GM19238 (cell line): ENCODE results near the gene CMTM8.

Source experiments
- DNase-seq: peaks from one replicate; pipeline ENCODE4 v3.0.0; 2011; ENCODE audit warnings: low spot score; ENCODE audit not compliant: insufficient read length

CMTM8 gene

DNA sequence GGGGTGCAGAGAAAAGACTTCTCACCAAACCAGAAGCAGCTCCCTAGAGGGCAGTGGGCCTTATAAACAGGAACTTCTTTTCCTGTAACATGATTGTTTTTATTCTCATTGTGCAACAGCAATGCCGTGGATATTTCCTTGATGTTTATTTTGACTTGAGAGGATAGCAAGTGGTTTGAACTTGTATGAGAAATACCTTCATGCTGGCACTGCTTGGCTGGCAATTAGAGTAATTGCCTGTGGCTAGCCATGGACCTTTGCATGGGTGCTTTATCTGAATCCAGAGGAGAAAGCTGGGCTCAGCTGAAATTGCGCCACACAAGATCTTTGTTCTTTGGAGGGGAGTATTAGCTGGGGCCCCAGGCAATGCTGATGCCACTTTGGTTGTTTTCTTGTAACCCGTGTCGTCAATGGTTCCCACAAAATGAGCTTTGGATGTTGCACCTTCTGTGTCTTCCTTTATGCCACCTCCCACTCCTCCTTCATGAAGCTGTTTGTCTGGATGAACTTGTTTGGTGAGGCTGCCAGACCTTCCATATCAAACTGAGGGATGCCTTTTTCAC lies 37.9 kb downstream of the CMTM8 start:
- no peak for DNase-seq

DNA sequence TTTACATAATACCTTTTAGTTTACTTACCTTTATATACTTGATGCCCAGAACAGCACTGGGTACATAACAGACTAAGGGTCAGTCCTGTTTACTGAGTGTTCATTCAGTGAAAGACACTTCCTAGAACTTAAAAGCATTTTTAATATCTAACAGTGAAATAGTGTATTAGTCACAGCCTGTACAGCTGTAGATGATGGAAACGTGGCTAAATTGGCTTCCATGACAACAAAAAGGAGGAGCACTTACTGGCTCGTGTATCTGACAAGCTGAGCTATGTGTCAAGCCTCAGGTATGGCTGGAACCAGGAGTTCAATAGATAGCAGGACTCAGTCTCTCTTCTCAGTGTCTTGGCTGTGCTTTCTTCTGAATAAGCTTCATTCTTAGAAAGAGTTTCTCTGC lies 40.2 kb downstream of the CMTM8 start:
- no peak for DNase-seq

DNA sequence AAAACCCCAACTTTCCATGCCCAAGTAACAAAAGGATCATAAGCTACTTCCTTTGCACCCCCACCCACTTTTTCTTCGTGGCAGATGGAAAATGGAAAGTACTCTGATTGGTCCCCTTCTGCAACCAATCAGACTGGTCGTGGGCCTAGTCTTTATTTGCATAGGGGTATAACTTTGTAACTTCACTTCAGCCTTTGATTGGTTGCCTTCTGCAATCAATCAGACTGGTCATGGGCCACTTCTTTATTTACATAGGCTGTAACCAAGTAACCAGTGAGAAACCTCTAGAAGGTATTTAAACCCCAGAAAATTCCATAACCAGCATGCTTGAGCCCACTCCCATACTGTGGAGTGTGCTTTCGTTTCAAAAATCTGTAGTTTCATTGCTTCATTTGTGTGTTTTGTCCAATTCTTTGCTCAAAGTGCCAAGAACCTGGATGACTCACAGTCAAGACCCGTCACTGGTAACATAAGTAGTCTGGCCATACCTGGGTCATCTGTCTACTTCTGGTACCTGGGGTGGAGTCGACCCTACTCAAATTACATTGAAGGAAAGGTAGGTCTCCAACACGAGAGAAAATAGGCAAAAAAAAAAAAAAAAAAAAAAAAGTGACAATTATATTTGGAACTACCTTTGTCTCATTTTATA lies 41.9 kb downstream of the CMTM8 start:
- no peak for DNase-seq

DNA sequence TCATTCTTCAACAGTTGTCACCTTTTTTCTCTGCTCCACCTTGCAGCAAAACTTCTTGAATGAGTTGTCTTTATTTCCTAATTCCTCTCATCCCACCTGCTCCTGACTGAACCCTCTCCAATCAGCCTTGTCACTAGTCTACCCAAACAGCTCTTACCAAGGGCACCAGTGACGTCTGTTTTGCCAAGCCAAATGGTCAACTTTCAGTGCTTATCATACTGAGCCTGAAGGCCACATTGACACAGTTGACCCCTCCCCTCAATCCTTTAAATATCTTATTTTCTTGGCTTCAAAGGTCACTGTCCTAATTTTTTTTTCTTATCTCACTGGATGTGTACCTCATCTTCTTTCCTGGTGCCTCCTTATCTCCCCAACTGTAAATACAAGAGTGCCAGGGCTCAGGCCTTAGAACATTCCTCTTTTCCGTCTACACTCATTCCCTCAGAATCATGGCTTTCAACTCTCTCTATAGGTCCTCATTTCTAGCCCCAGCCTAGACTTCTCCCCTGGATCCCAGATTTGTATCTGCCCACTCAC lies 43.2 kb downstream of the CMTM8 start:
- DNase-seq, result no peak

DNA sequence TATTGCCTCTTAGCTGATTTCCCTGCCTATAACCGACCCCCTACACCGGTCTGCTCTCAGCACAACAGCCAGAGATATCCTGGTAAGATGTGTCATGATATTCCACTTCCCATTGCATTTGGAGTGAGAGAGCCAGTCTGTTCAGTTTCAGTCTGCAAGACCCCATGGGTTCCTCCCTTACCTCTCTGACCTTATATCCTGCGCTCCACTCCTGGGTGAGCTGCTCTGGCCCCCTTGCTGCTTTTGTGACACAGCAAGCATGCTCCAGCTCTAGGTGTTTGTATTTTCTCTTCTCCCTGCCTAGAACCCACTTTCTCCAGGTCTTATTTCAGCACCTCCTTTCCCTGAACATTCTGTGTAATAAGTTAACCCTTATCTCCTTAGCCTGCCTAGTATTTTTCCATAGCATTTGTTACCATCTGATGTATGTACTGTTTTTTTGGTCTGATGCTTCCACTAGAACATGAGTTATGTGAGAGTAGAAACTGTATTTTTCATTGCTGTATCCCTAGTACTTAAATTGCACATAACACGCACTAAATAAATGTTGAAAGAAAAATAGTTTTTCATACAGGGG lies 44.2 kb downstream of the CMTM8 start:
- no peak for DNase-seq

DNA sequence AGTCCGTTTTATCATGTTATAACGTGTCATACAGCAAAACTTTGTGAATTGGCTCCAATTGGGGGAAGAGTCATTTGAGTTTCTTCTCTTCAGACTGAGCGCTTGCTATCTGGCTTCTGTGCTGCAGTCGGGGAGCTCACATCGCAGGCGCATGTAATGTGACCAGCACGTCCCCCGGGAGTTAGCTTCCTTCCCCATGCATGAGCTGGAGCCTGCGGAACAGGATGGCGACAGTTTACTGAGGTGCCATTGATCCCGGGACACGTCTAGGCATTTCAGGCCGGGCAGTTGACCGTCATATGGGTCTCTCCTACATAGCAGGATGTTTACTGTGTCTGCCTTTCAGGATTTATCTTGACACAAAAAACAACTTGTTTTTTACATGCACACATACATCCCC lies 44.8 kb downstream of the CMTM8 start:
- no peak for DNase-seq

DNA sequence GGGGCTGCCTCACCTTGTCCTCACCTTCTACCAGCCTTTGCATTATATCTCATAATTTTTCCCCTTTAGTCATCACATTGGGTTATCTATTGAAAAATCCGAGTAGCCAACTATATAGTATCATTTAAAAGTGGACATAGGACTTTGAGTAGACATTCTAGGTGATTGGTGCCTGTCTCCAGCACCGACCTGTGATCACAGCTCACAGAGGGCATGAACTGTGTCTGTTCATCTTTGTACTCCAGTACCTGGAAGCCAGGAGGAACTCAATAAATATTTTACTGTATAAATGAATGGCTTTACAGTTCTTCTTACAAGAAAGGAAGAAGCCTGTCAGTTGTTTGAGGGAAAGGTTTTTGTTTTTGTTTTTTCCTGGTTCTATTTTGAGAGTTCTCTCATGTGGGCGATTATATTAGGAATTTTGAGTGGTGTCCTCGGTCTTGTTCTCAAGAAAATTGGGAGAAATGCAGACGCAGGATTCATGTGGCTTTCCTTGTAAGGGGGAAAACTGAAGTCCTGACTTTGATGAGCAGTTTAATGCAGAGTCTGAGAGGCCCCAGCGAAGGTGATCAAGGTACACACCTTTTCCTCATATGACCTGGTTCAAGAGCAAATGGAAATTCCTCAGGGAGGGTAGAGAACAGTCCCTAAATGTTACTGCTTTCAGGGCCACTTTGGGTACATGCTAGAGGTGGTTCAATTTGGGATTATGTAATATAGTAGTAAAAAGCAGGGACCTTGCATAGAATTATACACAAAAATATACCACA lies 46.1 kb downstream of the CMTM8 start:
- no peak for DNase-seq

DNA sequence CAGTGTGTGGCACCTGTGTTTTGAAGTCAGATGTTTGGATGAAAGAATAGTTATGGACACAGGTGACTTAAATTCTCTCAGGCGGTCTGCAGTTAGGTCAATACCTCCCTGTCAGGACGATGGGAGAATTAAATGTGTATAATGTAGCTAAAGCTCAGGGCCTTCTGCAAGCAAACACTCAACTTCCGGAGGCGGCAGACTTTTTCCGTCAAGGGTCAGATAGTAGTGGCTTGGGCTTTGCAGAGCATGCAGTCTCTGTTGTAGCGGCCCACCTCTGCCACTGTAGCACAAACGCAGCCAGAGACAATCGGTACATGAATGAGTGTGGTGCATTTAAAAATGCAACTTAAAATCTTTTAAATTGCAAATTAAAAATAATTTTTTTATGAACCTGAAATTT lies 47.4 kb downstream of the CMTM8 start:
- no peak for DNase-seq

DNA sequence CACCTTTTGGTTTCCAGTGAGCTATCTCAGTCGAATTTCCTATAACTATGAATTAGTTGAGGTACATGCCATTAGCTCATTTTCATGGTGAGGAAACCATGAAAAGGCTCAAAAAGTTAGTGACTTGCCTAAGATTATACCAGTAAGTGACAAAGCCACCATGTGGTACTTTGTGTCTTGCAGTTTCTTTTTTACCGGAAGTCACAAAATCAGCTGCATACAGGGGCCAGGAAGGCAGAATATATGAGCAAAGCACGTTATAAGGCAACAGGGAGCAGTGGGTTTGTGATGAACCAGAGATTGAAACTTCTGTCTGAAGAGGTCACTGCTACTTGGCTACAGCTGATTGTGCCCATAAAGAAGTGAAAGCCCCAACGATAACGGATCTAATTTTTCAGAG lies 50.3 kb downstream of the CMTM8 start:
- no peak for DNase-seq

DNA sequence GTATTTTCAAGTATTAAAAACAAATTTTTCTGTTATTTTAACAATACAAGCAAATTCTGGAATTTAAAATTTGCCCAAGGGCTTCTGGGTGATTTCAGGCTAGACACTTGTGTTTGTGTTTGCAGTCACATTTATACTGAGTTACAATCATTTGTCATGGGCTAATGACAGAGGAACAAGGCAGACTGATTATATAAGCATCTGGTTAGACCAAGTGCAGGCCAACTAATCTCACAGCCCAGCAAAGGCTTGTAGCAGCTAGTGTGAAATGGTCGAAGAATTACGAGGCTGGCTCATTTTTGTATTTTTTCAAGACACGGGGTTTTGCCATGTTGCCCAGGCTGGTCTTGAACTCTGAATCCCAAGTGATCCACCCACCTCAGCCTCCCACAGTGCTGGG lies 52.1 kb downstream of the CMTM8 start:
- DNase-seq, result no peak

DNA sequence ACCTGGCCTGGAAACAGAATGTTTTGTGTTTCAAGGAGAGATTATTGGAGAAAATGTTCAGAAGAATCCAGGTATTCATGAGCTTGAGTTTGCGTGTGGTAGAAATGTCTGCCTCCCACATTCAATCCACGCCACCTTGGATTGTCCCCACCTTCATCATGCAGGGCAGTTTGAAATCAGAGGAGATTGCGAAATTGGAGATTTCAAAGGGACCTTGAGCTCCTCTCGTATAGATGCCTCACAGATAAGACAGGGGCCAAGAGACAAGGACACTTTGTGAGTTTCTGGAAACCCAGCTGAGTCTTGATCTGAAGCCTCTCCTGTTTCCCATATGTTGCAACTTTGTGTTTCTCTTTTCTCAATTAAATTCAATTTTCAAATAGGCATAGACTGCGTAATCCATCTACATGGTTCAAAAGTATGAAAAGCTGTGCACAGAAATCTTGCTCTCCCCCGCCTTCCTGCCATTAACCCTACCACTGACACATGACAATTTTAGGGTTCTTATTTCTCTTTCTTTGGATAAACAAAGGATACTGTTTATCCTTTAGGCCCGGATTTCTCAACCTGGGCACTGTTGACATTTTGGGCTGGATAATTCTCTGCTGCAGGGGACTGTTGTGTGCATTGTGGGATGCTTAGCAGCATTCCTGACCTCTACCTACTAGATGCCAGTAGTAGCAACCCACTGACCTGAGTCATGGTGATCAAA lies 53.8 kb downstream of the CMTM8 start:
- DNase-seq, result no peak

DNA sequence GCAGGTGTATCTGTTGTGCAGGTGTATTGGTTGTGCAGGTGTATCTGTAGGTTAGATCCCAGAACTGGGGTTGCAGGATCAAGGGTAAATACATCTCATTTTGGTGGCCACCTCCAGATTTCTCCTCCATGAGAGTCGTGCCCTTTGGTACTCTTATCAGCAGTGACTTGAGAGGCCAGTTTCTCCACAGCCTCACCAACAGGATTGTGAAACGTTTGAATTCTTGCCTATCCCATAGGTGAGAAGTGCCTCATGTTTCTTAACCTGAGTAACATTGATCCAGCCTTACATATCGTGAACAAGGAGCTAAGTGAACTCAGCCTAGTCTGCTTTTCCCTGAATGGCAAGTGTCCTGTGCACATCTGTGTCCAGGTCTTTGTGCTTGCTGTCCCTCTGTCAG lies 55.4 kb downstream of the CMTM8 start:
- DNase-seq, result no peak

DNA sequence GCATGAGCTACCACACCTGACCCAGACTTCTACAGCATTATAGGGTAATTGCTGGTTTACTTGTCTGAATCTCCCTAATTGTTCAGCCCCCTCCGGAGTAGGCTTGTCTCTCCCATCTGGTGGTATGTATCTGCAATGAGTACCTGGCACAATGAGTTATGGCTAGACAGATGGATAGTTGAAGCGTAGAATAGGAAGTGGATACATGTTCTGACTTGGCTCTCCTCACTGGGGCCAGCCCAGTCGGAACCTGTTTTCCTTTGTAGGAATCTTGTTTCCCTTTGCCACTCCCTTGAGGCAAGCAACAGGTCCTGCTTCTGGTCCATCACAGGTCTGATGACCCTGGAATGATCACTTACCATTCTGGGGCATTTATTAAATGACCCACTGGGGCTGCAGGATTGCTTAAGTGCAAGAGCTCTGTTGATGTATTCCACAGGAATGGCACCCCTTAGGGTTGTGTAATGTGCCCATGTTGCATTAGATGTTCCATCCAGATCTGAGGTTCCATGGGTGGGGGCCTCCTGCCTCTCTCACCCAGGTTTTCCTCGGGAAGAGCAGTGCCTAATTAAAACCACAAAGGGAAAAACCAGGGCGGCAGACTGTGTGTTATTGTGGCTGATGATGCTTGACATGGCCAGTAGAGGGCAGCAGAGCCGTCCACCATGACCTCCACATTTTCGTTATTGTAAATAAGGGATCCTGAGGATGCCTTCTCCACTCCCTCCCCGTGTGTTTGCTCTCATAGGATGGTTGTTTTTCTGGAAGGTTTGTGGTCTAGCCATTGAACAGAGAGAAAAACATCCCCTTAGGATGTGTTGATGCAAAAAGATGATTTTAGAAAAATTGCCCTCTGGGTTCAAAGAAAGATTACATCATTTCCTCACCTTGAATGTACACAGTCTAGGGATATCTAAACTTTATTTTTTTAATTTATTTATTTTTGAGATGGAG lies 58.0 kb downstream of the CMTM8 start:
- DNase-seq, result peak; percentile 42

DNA sequence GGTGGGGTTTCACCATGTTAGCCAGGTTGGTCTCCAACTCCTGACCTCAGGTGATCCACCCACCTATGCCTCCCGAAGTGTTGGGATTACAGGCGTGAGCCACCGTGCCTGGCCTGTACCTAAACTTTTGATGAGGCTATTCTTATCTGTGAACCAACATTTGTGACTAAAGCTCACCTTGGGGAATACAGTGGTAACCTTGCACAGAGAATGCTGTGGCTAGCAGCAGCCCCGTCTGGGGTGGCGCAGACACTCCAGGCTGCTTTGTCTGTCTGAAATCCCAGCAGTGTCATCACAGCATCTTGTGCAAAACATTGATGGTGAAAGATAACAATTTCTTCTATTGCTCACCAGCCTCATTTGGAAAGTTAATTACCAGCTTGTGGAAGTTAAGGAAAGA lies 58.9 kb downstream of the CMTM8 start:
- no peak for DNase-seq

DNA sequence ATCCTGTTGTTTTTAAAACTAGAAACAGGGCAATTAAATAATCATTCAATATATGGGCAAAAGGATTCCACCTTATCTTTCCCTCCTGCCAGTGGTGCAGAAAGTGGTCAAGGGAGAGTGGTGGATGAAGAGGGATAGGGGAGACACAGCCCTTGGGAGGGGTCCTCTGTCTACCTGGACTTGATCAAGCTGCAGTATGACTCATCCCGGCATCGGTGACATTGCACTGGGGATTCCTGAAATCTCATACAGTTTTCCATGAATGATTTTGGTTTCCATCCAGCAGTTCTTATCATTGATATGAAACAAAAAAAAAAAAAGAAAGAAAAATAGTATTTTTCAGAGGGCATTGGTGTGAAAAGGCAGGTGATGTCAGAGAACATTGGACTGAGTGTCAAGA lies 62.9 kb downstream of the CMTM8 start:
- DNase-seq, result no peak

DNA sequence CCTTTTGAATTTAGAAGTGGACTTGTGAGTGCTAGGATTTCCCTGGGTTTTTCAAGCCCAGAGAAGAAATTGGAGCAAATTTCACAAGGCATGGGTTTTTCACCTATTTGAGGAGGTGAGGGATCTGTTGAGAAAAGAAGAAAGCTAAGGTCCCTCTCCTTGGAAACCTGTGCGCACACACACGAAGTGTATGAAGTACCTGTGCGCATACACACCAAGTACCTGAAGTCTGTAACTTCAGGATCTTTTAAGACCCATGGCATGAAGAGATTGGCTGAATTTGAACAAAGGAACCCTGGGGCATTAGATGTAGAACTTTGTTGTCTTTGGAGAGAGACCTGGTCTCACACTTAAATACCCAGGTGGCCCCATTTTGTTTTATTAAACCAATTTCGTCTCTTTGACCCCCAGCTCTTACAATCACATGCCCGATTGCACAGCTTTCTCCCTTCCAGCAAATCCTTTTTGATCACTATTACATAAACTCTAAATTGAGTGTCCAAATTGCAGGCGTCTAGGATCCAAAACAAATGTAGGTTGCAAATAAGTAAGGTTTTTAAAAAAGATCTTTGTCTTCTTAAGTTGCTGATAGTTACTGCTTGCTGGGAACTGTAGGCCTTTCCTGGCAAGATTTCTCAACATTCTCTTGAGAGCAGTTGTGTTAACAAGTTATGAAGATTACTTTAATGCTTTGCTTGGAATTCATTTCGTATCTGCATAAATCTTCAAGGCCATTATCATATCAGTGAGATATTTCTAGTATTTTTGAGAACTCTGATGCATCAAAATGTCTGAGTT lies 64.3 kb downstream of the CMTM8 start:
- DNase-seq, result no peak

DNA sequence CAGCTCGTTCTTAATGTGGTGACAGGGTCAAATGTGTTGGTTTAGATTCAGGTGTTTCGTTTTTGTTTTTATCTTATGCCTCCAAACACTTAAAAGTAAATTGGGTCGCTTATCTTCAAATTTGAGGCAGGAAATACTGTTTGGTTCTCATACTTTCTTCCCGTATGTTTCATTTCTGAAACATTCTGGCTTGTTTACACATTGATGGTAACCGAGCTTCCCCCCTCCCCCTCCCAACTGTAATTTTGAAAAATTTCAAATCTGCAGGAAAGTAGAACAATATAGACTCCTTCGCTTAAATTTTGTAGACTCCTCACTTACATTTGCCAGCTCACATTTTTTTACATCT lies 64.9 kb downstream of the CMTM8 start:
- DNase-seq, result no peak

DNA sequence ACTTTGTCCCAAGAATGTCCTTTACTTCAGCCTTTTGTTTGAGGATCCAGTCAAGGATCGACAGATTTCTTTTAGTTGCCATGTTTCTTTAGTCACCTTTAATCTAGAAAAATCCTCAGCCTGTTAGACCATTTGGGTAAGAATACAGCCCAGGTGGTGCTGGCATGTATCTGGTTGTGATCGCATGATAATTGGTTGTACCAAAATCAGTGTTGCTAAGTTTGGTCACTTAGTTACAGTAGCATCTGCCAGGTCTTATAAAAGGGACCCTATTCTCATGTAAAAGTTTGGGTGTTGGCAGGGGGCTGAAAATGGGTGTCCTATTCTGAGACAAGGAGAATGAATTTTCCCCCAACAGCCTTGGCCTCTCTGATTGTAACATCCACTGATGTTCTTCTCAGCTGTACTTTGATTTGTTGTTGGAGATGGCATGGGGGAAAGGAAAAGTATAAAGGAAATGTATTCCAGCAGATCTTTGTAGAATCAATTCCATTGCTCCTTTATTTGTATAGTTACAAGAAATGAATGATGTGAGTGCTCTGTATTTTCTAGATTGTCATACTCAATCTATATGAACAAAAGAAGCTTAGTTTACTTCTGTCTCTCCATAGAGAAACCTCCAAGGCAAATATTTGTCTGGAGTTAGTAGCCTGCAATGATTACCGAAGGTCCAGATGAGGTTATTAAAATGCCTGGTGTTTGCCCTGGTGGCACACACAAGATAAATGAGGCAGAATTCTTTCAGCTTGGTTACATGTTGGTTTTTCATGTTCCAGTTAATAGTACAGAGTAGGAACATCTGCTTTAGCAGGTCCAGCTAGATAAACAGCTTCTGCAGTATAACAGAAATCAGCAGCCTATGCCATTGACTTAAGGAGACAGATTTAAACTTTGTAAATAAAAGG lies 65.7 kb downstream of the CMTM8 start:
- no peak for DNase-seq

DNA sequence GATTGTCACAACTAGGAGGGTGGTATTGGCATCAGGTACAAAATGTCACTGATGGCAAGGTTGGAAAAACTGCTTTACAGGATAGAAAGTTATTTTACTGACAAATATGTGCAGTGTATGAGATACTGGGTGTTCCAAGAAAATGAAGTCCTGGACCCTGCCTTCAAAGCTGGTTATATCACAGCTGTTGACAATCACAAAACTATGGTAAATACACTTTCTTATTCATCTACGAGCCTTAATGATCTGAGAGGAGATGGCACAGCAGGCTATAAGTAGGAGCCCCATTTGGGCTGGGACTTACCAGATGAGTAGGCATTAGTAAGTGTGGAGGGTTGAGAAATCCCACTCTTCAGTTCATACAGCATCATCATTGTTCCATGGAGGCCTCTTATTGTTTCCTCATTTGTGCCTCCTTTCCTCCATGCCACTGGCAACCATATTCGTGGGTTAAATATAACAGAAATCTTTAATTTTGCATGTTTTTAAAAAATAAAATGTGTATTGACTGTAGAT lies 66.9 kb downstream of the CMTM8 start:
- DNase-seq, result no peak
